Smooth muscle cell (in vitro differentiated cells): Measurements from ENCODE around the gene PTAFR. TPM values are rescaled to one million over a fixed set of nuclear protein-coding genes. Genes with fewer than 3 reads are reported as not detected.

ENCODE experiments used
- DNase-seq: peaks from one replicate; lab custom pipeline; 2025; ENCODE audit not compliant: unreplicated experiment; lab: John Stamatoyannopoulos, UW
- H2AFZ ChIP-seq: fragments of 200-600 bp; sonication (generic); 2 replicates; pipeline ENCODE4 v1.6.0; 2016; ENCODE audit warnings: antibody characterized with exemption, low read depth, mild to moderate bottlenecking
- H3F3A ChIP-seq: fragments of 200-600 bp; sonication (generic); 2 replicates; pipeline ENCODE4 v1.6.0; 2017; ENCODE audit warnings: antibody characterized with exemption, low read depth
- H3K27ac ChIP-seq: fragments of 200-600 bp; sonication (generic); 2 replicates; pipeline ENCODE4 v1.5.1; 2016; ENCODE audit warnings: low read depth, mild to moderate bottlenecking
- H3K27me3 ChIP-seq: fragments of 200-600 bp; sonication (generic); 2 replicates; pipeline ENCODE4 v1.6.1; 2016; ENCODE audit warnings: low read depth, mild to moderate bottlenecking
- H3K36me3 ChIP-seq: fragments of 200-600 bp; sonication (generic); 2 replicates; pipeline ENCODE4 v1.5.1; 2016; ENCODE audit warnings: low read depth
- H3K4me1 ChIP-seq: fragments of 200-600 bp; sonication (generic); 2 replicates; pipeline ENCODE4 v1.5.1; 2016; ENCODE audit warnings: low read depth
- H3K4me2 ChIP-seq: fragments of 200-600 bp; sonication (generic); 2 replicates; pipeline ENCODE4 v1.6.0; 2016; ENCODE audit warnings: mild to moderate bottlenecking
- H3K4me3 ChIP-seq: fragments of 200-600 bp; sonication (generic); 2 replicates; pipeline ENCODE4 v1.5.1; 2016; ENCODE audit warnings: mild to moderate bottlenecking
- H3K79me2 ChIP-seq: fragments of 200-600 bp; sonication (generic); 2 replicates; pipeline ENCODE4 v1.6.0; 2016; ENCODE audit warnings: low read depth, mild to moderate bottlenecking
- H3K9ac ChIP-seq: fragments of 200-600 bp; sonication (generic); 2 replicates; pipeline ENCODE4 v1.6.0; 2016; ENCODE audit warnings: low read depth
- H3K9me3 ChIP-seq: fragments of 200-600 bp; sonication (generic); replicated peaks from 2 replicates; pipeline ENCODE4 v1.5.1; 2016; ENCODE audit warnings: low read depth
- H4K20me1 ChIP-seq: fragments of 200-600 bp; sonication (generic); 2 replicates; pipeline ENCODE4 v1.6.0; 2016; ENCODE audit warnings: low read depth
- CTCF ChIP-seq: fragments of 200-600 bp; sonication (generic); IDR thresholded peaks from 2 replicates; pipeline ENCODE4 v1.5.1; 2017; ENCODE audit warnings: borderline replicate concordance, mild to moderate bottlenecking, antibody characterized with exemption; ENCODE audit not compliant: insufficient read depth, poor library complexity, severe bottlenecking
- WGBS: methylation state at CpG from one replicate; pipeline ENCODE4 v1.1.7; 2016; ENCODE audit warnings: low lambda C conversion rate; 5-methylcytosine and 5-hydroxymethylcytosine counted together
- polyA plus RNA-seq: library from polyadenylated mRNA; unstranded; fragments of >200 nt; fragmentation: Nextera tagmentation; extraction: Ambion mirVana; gene quantifications from 2 replicates; pipeline ENCODE4 v1.2.1, GENCODE V29; 2016
- total RNA-seq: library from RNA; depleted of rRNA; stranded (reverse); fragments of >200 nt; gene quantifications from 2 replicates; pipeline ENCODE4 v1.2.3, GENCODE V29; 2014

The PTAFR gene
- total and polyA plus RNA-seq, 2 experiments from 2014 or later: 0.16 to 0.49 TPM

DNA sequence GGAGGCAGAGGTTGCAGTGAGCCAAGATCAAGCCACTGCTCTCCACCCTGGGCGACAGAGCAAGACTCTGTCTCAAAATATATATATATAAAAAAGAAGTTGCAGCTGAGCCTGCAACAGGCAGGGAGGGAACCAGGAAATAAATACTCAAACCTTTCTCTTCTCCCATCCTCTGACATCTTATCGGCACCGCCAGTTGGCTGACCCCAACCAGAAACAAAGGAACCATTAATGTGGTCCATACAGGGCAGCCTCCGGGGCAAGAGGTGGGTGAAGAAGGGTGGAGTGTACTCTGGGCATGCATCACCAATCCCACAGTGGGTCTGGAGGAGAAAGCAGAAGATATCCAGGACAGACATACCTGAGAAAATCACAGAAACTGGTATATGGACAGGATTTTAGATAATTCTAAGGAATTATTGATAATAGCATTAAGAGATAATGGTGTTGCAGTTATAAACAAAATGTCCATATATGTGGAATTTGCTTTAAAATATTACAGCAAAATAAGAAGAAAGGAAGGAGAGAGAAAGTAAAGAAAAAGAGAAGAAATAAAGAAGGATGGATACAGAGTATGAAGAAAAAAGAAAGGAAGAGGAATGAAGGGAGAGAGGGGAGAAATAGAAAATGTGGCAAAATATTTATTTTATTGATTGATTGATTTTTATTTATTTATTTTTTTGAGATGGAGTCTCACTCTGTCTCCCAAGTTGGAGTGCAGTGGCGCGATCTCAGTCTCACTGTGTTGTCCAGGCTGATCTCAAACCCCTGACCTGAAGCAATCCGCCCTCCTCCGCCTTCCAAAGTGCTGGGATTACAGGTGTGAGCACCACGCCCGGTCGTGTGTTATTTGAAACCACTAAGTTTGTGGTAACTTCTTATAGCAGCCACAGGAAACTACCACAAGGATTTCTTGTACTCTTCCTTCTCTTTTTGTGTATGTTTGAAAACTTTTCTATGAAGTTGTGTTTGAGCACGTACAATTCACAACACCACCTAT is 4.1 kb upstream of the PTAFR start:
- no peak overlapping the region for H2AFZ ChIP-seq
- WGBS: 86% methylated on average over 12 of the region's 12 CpGs
- no peak for TF ChIP-seq CTCF

DNA sequence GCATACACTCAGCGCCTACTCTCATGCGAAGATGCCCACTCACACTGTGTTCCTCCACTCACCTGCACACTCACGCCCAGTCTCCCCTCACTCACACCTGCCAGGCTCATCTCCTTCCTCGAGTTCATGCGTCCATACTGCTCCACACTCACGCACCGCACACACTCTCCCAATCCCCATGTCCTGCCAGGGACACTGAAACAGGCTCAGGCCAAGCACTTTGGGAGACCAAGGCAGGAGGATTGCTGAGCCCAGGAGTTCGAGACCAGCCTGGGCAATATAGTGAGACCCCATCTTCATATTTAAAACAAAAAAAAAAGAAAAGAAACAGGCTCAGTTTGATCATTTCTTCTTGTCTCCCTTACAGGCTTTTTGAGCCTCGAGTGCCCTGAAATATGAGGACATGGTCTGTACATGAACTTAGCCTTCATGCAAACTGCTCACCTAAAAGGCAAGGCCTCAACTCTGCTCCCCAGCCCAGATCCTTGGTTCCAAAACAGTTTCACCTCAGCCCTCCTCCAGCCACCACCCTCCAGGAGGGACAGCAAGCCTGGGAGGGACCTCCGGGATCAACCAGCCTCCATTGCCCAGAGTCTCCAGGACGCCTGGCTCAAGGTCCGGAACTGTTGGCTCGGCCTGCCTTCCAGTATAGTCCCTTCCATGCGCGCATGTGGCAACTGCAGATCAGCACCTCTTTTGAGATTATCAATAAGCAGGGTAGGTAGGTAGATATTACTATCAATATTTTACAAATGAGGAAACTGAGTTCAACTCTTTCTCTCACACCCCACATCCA is 2.4 kb upstream of the PTAFR start:
- H3K9ac ChIP-seq: no peak overlapping the region
- TF ChIP-seq CTCF: no peak
- peaks cover 7% of the 10 kb centered on the region for H3F3A ChIP-seq
- H4K20me1 ChIP-seq: no peaks in the 10 kb centered on the region
- 96% methylated on average over 15 of the region's 15 CpGs for WGBS
- H3K9me3 ChIP-seq: no peaks in the 10 kb centered on the region
- no peak for DNase-seq
- no peaks in the 10 kb centered on the region for H3K79me2 ChIP-seq
- H3K36me3 ChIP-seq: no peaks in the 10 kb centered on the region
- no peak overlapping the region for H3K27ac ChIP-seq
- no peak overlapping the region for H3K4me3 ChIP-seq
- no peak overlapping the region for H2AFZ ChIP-seq
- H3K4me2 ChIP-seq: no peak overlapping the region
- H3K27me3 ChIP-seq: no peaks in the 10 kb centered on the region
- H3K4me1 ChIP-seq: no peaks in the 10 kb centered on the region

More for the DNA sequence above, 4.1 kb upstream of the PTAFR start:
- no peaks in the 10 kb centered on the region for H3K79me2 ChIP-seq
- no peaks in the 10 kb centered on the region for H3K36me3 ChIP-seq
- no peaks in the 10 kb centered on the region for H3K27me3 ChIP-seq
- DNase-seq: no peak
- no peaks in the 10 kb centered on the region for H4K20me1 ChIP-seq
- H3K9me3 ChIP-seq: no peaks in the 10 kb centered on the region
- no peak overlapping the region for H3K27ac ChIP-seq
- H3K4me2 ChIP-seq: no peak overlapping the region
- H3F3A ChIP-seq: no peaks in the 10 kb centered on the region
- H3K4me3 ChIP-seq: no peak overlapping the region
- H3K4me1 ChIP-seq: no peaks in the 10 kb centered on the region
- H3K9ac ChIP-seq: no peak overlapping the region

- Histone ChIP-seq H3K4me3 (no peak overlapping the region), H3K79me2 (no peaks in the 10 kb centered on the region), H3K27me3 (no peaks in the 10 kb centered on the region), H3K9me3 (no peaks in the 10 kb centered on the region), H4K20me1 (no peaks in the 10 kb centered on the region), H2AFZ (no peak overlapping the region), H3K4me1 (no peaks in the 10 kb centered on the region), H3K27ac (no peak overlapping the region), H3K4me2 (no peak overlapping the region), H3F3A (peaks cover 7% of the 10 kb centered on the region), H3K9ac (no peak overlapping the region), H3K36me3 (no peaks in the 10 kb centered on the region)
- 88% methylated on average over 8 of the region's 8 CpGs for WGBS
- no peak for DNase-seq
- no peak for TF ChIP-seq CTCF
Measured at GRCh38 chr1:28175955-28176485, 470 bp downstream of the PTAFR start.
